Activated naive CD4-positive, alpha-beta T cell treated with anti-CD3 and anti-CD28 coated beads, Interleukin-2, amount 50 U/mL, for 72 hours (primary cell): ENCODE data around the gene IARS1. TPM values are rescaled to one million over a fixed set of nuclear protein-coding genes. Genes with fewer than 3 reads are reported as not detected.

Source experiments
- ATAC-seq, 2 donors: fragments of 150-1000 bp; cut with Tn5 transposase; 2 replicates each; pipeline ENCODE4 v1.10.0; 2021; ENCODE audit warnings: mild to moderate bottlenecking in 2 of 2, moderate library complexity in 2 of 2
- DNase-seq, 2 donors: peaks; one replicate each; pipeline ENCODE4 v3.0.0; 2021 to 2022; ENCODE audit warnings: low spot score in 2 of 2
- H3K27ac Mint-ChIP-seq, 2 donors: one replicate each; pipeline ENCODE4 v1.8.0; 2022; ENCODE audit warnings: mild to moderate bottlenecking in 2 of 2, mixed read lengths in 2 of 2
- H3K36me3 Mint-ChIP-seq, 2 donors: one replicate each; pipeline ENCODE4 v1.8.0; 2022; ENCODE audit warnings: mixed read lengths in 2 of 2
- H3K9me3 Mint-ChIP-seq, 2 donors: one replicate each; pipeline ENCODE4 v1.8.0; 2022; ENCODE audit warnings: mixed read lengths in 2 of 2
- total RNA-seq, 2 donors: library from RNA; stranded (reverse); gene quantifications; one replicate each; pipeline ENCODE4 v1.2.3, GENCODE V29; 2022

The IARS1 gene
- total RNA-seq, 2 donors from 2014 or later = 199 to 222 TPM

DNA sequence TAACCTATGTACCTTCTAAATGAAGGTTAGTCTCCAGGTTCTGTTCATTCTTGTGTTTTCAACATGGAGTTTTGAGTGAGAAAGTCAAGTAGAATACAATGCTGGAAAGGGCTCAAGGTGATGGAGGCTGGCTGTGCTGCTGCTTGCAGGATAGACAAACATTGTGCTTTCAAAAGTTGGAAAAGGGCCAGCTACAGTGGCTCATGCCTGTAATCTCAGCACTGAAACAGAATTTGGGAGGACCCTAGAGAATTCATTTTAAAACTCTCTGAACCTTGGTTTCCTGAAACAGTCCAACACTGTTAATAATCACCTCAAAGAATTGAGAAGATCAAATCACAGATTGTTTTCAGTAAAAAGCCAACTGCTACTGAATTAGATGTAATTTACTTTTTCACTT lies 15.4 kb upstream of the IARS1 start:
- DNase-seq (no peak), ATAC-seq (no peak)
- H3K9me3 Mint-ChIP-seq = no peaks in the 10 kb centered on the region
- peak overlapping the region in 1 of 2 donors; percentile 39 for H3K27ac Mint-ChIP-seq
- H3K36me3 Mint-ChIP-seq = peaks cover 30 to 33% of the 10 kb centered on the region in 2 donors

DNA sequence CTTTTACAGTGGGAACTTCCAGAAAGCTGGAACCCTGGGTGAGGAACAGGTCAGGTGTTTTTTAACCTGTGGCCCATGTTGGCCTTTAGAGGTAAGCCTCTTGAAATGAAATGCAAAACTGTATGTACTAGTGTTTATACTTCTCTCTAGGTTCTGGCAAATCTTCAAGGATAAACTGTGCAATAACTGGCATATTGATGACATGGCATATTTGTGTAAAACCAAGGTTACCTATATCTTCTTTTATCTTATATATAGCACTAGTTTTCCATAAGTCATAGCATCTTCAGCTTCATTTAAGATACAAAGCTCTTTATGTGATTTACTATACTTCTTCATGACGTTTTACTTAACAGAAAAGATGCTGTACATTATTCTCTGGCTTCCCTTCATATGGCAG lies 7.4 kb upstream of the IARS1 start:
- no peak overlapping the region for H3K27ac Mint-ChIP-seq
- H3K9me3 Mint-ChIP-seq = no peaks in the 10 kb centered on the region
- peaks cover 15 to 16% of the 10 kb centered on the region in 2 donors for H3K36me3 Mint-ChIP-seq
- DNase-seq = no peak
- no peak for ATAC-seq

DNA sequence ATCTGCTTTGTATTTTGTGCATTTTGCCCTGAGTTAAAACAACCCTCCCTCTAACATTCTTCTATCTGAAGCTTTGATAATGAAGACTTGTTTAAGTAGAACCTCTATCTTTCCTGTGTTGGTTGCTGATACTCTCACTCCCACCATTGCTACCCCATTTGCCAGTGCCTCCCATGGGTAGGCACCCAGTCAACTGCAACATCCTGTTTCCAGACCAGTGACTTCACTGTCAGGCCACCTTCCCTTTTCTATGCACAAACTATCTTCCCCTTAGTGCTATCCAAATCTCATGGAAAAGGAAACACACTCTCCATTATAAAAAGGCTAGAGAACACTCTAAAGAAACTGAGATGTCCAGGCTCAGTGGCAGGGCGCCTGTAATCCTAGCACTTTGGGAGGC lies 5.6 kb upstream of the IARS1 start:
- ATAC-seq = no peak
- H3K27ac Mint-ChIP-seq = peak overlapping the region in 1 of 2 donors; percentile 4
- no peaks in the 10 kb centered on the region for H3K9me3 Mint-ChIP-seq
- peaks cover 5 to 16% of the 10 kb centered on the region in 2 donors for H3K36me3 Mint-ChIP-seq
- DNase-seq = no peak

DNA sequence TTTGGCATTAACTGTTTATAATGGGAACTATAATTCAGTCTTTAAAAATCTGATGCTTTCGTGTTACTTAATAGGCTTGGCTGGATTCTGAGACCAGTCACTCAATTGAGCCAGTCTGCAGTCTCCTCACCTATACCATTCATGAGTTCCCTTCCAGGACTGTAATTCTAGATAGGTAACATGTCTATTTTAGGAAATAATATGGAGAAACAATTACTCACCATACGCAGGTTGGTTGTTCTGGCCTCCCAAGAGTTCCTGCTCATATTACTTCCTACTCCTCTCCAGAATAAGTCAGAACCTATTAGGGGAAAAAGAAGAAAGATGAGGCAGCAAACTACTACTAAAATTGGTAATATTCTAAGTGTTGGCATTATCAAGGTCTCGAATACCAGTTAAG lies 4.5 kb upstream of the IARS1 start:
- Mint-ChIP-seq H3K27ac (peak overlapping the region in 1 of 2 donors; percentile 54), H3K9me3 (no peaks in the 10 kb centered on the region), H3K36me3 (peaks cover 16 to 27% of the 10 kb centered on the region in 2 donors)
- ATAC-seq = no peak
- DNase-seq = no peak

DNA sequence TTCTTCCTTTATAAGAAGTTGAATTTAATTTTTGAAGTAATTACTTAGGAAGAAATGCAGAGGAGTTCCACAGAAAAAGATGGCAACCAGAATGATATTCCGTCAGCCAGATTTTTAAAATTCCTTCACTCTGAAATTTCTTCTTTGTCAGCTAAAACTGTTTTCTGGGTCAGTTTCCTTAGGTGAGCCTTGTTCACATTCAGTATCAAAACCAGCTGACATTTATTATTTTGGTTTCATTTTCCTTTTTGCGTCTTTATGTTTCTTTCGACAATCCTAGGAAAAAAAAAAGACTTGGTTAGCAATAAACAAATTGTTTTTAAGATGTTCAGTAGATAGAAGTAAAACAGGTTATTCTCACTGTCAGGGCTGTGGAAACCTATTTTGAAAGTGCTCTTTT lies 4.1 kb upstream of the IARS1 start:
- DNase-seq (no peak), ATAC-seq (no peak)
- H3K36me3 Mint-ChIP-seq = peaks cover 20 to 31% of the 10 kb centered on the region in 2 donors
- H3K9me3 Mint-ChIP-seq = no peaks in the 10 kb centered on the region
- peak overlapping the region; percentile 54 to 82 for H3K27ac Mint-ChIP-seq

DNA sequence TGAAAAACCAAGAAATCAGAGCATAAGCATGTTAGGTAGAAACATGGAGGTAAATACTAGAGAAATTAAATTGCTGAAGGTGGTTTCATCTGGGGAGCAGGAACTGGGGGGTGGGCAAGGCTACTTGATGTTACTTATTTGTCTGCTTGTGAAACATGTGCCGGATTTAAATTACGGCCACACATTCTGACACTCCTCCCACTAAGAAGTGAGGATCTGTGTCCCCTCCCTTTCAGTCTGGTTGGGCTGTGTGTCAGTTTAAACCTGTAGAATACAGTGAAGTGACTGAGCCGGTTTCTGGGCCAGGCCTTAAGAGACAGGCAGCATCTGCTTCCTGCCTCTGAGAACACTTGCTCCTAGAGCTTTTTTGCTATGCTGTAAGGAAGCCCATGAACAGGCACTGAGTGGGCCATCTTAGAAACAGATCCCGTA lies 2.3 kb upstream of the IARS1 start:
- Mint-ChIP-seq H3K9me3 (no peaks in the 10 kb centered on the region), H3K36me3 (peaks cover 29 to 45% of the 10 kb centered on the region in 2 donors), H3K27ac (no peak overlapping the region)
- DNase-seq (no peak), ATAC-seq (no peak)

DNA sequence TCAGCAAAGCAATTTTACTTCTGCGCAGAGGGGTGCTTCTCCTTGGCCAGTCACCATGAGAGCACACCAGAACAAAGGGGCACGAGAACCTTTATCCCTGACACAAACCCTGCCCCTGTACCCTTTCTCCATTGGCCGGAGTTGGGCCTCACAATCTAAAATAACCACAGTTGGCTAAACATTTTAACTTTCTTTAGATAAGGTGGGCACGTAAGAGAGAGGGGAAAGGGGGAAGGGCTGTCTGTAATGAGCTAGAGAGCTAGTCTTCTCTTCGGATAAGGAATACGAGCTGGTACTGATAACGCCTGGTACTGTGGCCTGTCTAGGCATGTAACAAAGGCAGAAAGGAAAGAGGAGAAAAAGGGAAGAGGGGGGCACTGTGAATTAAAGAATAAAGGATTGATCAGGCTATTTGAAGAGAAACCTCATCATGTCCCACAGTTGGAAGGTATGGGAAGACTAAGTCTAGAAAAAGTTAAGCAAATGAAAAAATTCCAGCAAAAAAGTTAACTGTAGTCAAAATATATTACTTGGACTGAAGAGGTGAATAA lies 1.8 kb upstream of the IARS1 start:
- Mint-ChIP-seq H3K9me3 (no peaks in the 10 kb centered on the region), H3K36me3 (peaks cover 30 to 50% of the 10 kb centered on the region in 2 donors), H3K27ac (no peak overlapping the region)
- ATAC-seq (no peak), DNase-seq (no peak)

DNA sequence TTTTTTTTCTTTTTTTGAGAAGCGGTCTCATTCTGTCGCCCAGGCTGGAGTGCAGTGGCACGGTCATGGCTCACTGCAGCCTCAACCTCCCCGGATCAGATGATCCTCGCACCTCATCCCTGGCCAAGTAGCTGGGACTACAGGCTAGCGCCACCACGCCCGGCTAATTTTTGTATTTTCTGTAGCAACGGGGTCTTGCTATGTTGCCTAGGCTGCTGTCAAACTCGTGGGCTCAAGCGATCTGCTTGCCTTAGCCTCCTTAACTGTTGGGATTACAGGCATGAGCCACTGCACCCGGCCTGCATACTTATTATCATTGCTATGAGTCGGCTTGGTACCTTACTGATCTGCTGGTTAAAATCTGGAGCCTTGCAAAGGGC lies 790 bp upstream of the IARS1 start:
- Mint-ChIP-seq H3K36me3 (peaks cover 30 to 59% of the 10 kb centered on the region in 2 donors), H3K9me3 (no peaks in the 10 kb centered on the region), H3K27ac (peak overlapping the region; percentile 97 to 100)
- ATAC-seq (no peak), DNase-seq (peak in 1 of 2 donors; percentile 20)

GRCh38 chr9:92293075-92293354 lies 482 bp downstream of the IARS1 start:
- no peak for ATAC-seq
- no peaks in the 10 kb centered on the region for H3K9me3 Mint-ChIP-seq
- peaks cover 35 to 54% of the 10 kb centered on the region in 2 donors for H3K36me3 Mint-ChIP-seq
- peak overlapping the region; percentile 97 to 100 for H3K27ac Mint-ChIP-seq
- DNase-seq = no peak

DNA sequence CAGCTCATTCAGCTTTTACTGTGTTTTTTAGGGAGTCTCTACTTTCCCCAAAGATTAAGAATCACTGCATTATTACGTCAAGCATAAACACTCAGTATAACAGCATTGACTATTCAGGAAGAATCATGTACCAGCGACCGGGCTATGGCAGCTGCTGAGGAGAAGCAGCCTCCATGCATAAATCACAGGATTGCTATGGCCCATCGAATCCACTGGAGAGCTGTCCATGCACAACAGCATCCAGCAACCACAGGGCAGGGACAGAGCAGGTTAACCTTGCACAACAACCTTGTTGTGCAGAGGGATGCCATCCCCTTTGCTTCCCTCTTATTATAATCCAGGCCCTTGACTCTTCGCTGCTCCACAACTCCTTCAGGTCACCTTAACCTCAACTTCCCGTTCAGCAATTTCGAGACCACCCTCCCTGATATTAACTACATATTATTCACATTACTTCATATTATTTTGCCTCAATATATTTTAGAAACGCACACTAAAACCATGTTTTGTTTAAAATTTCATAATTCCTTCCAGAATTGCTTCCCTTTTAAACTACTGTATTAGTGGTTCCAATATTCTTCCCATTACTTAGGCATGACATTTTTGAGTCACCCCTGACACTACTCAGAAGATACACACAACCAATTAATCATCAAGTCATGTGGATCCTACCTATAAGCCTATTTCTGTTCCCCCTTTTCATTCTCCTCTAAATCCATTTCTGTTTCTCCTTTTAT lies 991 bp downstream of the IARS1 start:
- ATAC-seq (peak in 1 of 2 donors; percentile 13), DNase-seq (no peak)
- peaks cover 36 to 54% of the 10 kb centered on the region in 2 donors for H3K36me3 Mint-ChIP-seq
- H3K27ac Mint-ChIP-seq = peak overlapping the region; percentile 97 to 100
- no peaks in the 10 kb centered on the region for H3K9me3 Mint-ChIP-seq

- DNase-seq = no peak
- no peak overlapping the region for H3K27ac Mint-ChIP-seq
- no peaks in the 10 kb centered on the region for H3K9me3 Mint-ChIP-seq
- ATAC-seq = no peak
- H3K36me3 Mint-ChIP-seq = peaks cover 35 to 49% of the 10 kb centered on the region in 2 donors
These were observed 1.9 kb downstream of the IARS1 start for GRCh38 chr9:92291577-92291976.

GRCh38 chr9:92290785-92291429 lies 2.6 kb downstream of the IARS1 start:
- H3K36me3 Mint-ChIP-seq = peaks cover 35 to 49% of the 10 kb centered on the region in 2 donors

GRCh38 chr9:92289708-92290390 lies 3.6 kb downstream of the IARS1 start:
- Mint-ChIP-seq H3K27ac (no peak overlapping the region), H3K9me3 (no peaks in the 10 kb centered on the region), H3K36me3 (peaks cover 35 to 60% of the 10 kb centered on the region in 2 donors)
- ATAC-seq (no peak), DNase-seq (no peak)

More at GRCh38 chr9:92290785-92291429, 2.6 kb downstream of the IARS1 start:
- Mint-ChIP-seq H3K9me3 (no peaks in the 10 kb centered on the region), H3K27ac (peak overlapping the region in 1 of 2 donors; percentile 51)
- DNase-seq = no peak
- no peak for ATAC-seq

DNA sequence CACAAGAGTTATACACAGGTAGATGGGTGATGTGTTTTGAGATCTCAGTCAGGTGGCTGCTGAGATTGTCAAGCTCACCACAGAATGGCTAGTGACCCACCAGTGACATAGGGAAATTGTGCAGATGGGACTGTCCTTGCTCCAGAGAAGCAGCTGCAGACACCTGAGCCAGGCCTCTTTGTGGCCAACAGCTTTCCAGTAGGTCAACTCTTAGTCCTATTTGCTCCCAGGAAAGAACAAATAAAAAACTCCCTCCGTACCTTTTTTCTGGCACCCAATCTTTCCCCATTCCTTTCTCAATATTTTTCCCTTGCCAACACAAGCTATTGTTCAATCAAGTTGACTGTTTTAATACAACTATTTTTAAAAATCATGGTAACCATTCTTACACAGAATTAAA lies 14.2 kb downstream of the IARS1 start:
- H3K27ac Mint-ChIP-seq = peak overlapping the region in 1 of 2 donors; percentile 53
- peaks cover 21 to 42% of the 10 kb centered on the region in 2 donors for H3K36me3 Mint-ChIP-seq

DNA sequence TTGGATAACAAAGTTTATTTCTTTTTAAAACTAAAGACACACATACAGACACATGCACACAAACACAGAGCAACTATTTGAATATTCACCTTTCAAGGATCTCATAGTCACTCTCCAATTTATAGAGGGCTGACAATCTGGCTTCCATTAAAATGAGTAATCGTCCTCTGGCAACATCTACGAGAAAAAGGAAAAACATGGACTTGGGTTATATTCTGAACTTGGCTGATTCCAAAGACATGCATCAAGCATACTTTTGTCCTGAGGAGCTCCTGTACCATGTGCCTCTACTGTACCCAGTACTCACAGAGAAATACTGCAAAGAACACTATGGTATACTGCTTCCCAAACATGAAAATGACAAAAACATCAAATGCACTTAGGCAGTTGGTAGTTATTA lies 15.4 kb downstream of the IARS1 start:
- H3K27ac Mint-ChIP-seq = no peak overlapping the region
- H3K9me3 Mint-ChIP-seq = no peaks in the 10 kb centered on the region
- ATAC-seq (no peak), DNase-seq (no peak)
- H3K36me3 Mint-ChIP-seq = peaks cover 27 to 42% of the 10 kb centered on the region in 2 donors

More for the DNA sequence above, 14.2 kb downstream of the IARS1 start:
- no peak for ATAC-seq
- H3K9me3 Mint-ChIP-seq = no peaks in the 10 kb centered on the region
- no peak for DNase-seq

DNA sequence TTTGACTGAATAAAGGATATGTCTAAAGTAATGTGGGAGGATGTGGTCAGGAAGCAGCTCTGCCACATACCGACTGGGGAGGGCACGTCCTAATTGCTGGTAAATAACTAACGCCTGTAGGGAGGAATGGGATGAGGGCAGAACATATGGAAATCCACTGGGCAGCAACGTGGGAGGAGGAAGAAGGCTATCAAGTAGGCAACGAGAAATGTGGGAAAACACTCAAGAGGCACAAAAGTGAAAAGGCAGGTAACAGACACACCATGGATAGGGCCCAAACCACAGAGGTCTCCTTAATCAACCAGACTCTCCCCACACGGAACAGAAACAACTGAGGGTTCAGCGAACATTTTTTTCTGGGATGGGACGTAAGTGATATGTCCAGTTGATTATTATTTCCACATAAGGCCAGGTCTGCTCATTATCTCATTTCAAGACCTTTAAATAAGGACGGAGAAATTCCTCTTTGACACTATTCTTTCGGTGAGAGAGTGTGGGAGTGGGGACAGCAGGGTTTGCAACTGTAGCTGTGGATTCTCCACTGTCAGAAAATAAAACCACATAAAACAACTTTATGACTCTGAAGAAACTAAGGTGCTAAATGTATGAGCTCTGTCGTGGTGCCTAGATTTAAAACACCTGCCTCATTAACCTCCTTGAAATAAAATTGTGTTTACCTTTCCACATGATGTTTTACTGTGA lies 17.0 kb downstream of the IARS1 start:
- DNase-seq = no peak
- peak; percentile 62 to 78 for ATAC-seq
- Mint-ChIP-seq H3K9me3 (no peaks in the 10 kb centered on the region), H3K36me3 (peaks cover 33 to 44% of the 10 kb centered on the region in 2 donors), H3K27ac (peak overlapping the region; percentile 35 to 91)
